ENCODE results near the gene LRP3.
"Not testable (repeated sequence)": the region's sequence is repeated elsewhere in the genome, so short reads cannot be mapped to it uniquely, and the experiment has no call there.

LRP3 gene

GRCh38 chr19:33208371-33208895, 14.3 kb downstream of the LRP3 start:
- DNase-seq (ENCODE audit: low read depth, low spot score), result no peak
- H3K9ac ChIP-seq (ENCODE audit: insufficient read length, low read depth), result no peak overlapping the region
- H3K4me1 ChIP-seq (ENCODE audit: insufficient read depth, insufficient read length), result no peaks in the 10 kb centered on the region
- peaks cover 41% of the 10 kb centered on the region for H3K36me3 ChIP-seq (ENCODE audit: insufficient read depth, insufficient read length, low read length)
- no peak for TF ChIP-seq ZNF274 (IDR thresholded peaks at IDR 0.05; ENCODE audit: low read depth, low read length)
- no peak for TF ChIP-seq SUZ12 (IDR thresholded peaks at IDR 0.05; ENCODE audit: extremely low read depth, insufficient read depth, insufficient read length)
- TF ChIP-seq YY1 (IDR thresholded peaks at IDR 0.05; ENCODE audit: insufficient read depth, insufficient read length), result no peak
- H3K4me3 ChIP-seq (ENCODE audit: insufficient read length, low read depth), result no peak overlapping the region
- no peaks in the 10 kb centered on the region for H3K27me3 ChIP-seq (ENCODE audit: insufficient read depth, insufficient read length)
- no peaks in the 10 kb centered on the region for H3K9me3 ChIP-seq (ENCODE audit: insufficient read depth, low read length)

- H3K27me3 ChIP-seq (ENCODE audit: insufficient read depth, insufficient read length), result no peaks in the 10 kb centered on the region
- DNase-seq (ENCODE audit: low read depth, low spot score), result no peak
- H3K9ac ChIP-seq (ENCODE audit: insufficient read length, low read depth), result no peak overlapping the region
- TF ChIP-seq ZNF274 (IDR thresholded peaks at IDR 0.05; ENCODE audit: low read depth, low read length) (no peak), YY1 (IDR thresholded peaks at IDR 0.05; ENCODE audit: insufficient read depth, insufficient read length) (no peak), SUZ12 (IDR thresholded peaks at IDR 0.05; ENCODE audit: extremely low read depth, insufficient read depth, insufficient read length) (no peak)
- H3K36me3 ChIP-seq (ENCODE audit: insufficient read depth, insufficient read length, low read length), result peaks cover 35% of the 10 kb centered on the region
- no peaks in the 10 kb centered on the region for H3K4me1 ChIP-seq (ENCODE audit: insufficient read depth, insufficient read length)
- H3K4me3 ChIP-seq (ENCODE audit: insufficient read length, low read depth), result no peak overlapping the region
- H3K9me3 ChIP-seq (ENCODE audit: insufficient read depth, low read length), result no peaks in the 10 kb centered on the region
Measured at GRCh38 chr19:33208904-33209849, 15.0 kb downstream of the LRP3 start.

GRCh38 chr19:33209850-33210230, 15.7 kb downstream of the LRP3 start:
- DNase-seq (ENCODE audit: low read depth, low spot score); H3K4me3 ChIP-seq (ENCODE audit: insufficient read length, low read depth); H3K9ac ChIP-seq (ENCODE audit: insufficient read length, low read depth); H3K9me3 ChIP-seq (ENCODE audit: insufficient read depth, low read length); H3K4me1 ChIP-seq (ENCODE audit: insufficient read depth, insufficient read length); H3K27me3 ChIP-seq (ENCODE audit: insufficient read depth, insufficient read length): not testable (repeated sequence)
- H3K36me3 ChIP-seq (ENCODE audit: insufficient read depth, insufficient read length, low read length), result peaks cover 30% of the 10 kb centered on the region

- TF ChIP-seq SUZ12 (IDR thresholded peaks at IDR 0.05; ENCODE audit: extremely low read depth, insufficient read depth, insufficient read length) (no peak), ZNF274 (IDR thresholded peaks at IDR 0.05; ENCODE audit: low read depth, low read length) (no peak), YY1 (IDR thresholded peaks at IDR 0.05; ENCODE audit: insufficient read depth, insufficient read length) (no peak)
- Histone ChIP-seq H3K27me3 (ENCODE audit: insufficient read depth, insufficient read length) (no peaks in the 10 kb centered on the region), H3K9ac (ENCODE audit: insufficient read length, low read depth) (no peak overlapping the region), H3K4me3 (ENCODE audit: insufficient read length, low read depth) (no peak overlapping the region), H3K36me3 (ENCODE audit: insufficient read depth, insufficient read length, low read length) (peaks cover 25% of the 10 kb centered on the region), H3K4me1 (ENCODE audit: insufficient read depth, insufficient read length) (no peaks in the 10 kb centered on the region), H3K9me3 (ENCODE audit: insufficient read depth, low read length) (no peaks in the 10 kb centered on the region)
- no peak for DNase-seq (ENCODE audit: low read depth, low spot score)
Measured at GRCh38 chr19:33210266-33210940, 16.3 kb downstream of the LRP3 start.

- no peak overlapping the region for H3K4me3 ChIP-seq (ENCODE audit: insufficient read length, low read depth)
- TF ChIP-seq YY1 (IDR thresholded peaks at IDR 0.05; ENCODE audit: insufficient read depth, insufficient read length), result no peak
- no peak for TF ChIP-seq SUZ12 (IDR thresholded peaks at IDR 0.05; ENCODE audit: extremely low read depth, insufficient read depth, insufficient read length)
- TF ChIP-seq ZNF274 (IDR thresholded peaks at IDR 0.05; ENCODE audit: low read depth, low read length), result no peak
- H3K9me3 ChIP-seq (ENCODE audit: insufficient read depth, low read length), result no peaks in the 10 kb centered on the region
- peaks cover 7% of the 10 kb centered on the region for H3K4me1 ChIP-seq (ENCODE audit: insufficient read depth, insufficient read length)
- H3K36me3 ChIP-seq (ENCODE audit: insufficient read depth, insufficient read length, low read length), result peaks cover 14% of the 10 kb centered on the region
- H3K27me3 ChIP-seq (ENCODE audit: insufficient read depth, insufficient read length), result no peaks in the 10 kb centered on the region
- no peak overlapping the region for H3K9ac ChIP-seq (ENCODE audit: insufficient read length, low read depth)
- no peak for DNase-seq (ENCODE audit: low read depth, low spot score)
Measured at GRCh38 chr19:33211794-33212435, 17.8 kb downstream of the LRP3 start.

- H3K4me1 ChIP-seq (ENCODE audit: insufficient read depth, insufficient read length), result peaks cover 10% of the 10 kb centered on the region
- TF ChIP-seq ZNF274 (IDR thresholded peaks at IDR 0.05; ENCODE audit: low read depth, low read length), result no peak
- TF ChIP-seq YY1 (IDR thresholded peaks at IDR 0.05; ENCODE audit: insufficient read depth, insufficient read length), result no peak
- no peak for TF ChIP-seq SUZ12 (IDR thresholded peaks at IDR 0.05; ENCODE audit: extremely low read depth, insufficient read depth, insufficient read length)
- no peak overlapping the region for H3K4me3 ChIP-seq (ENCODE audit: insufficient read length, low read depth)
- peaks cover 14% of the 10 kb centered on the region for H3K36me3 ChIP-seq (ENCODE audit: insufficient read depth, insufficient read length, low read length)
- no peak overlapping the region for H3K9ac ChIP-seq (ENCODE audit: insufficient read length, low read depth)
- no peak for DNase-seq (ENCODE audit: low read depth, low spot score)
- H3K9me3 ChIP-seq (ENCODE audit: insufficient read depth, low read length), result no peaks in the 10 kb centered on the region
- no peaks in the 10 kb centered on the region for H3K27me3 ChIP-seq (ENCODE audit: insufficient read depth, insufficient read length)
Measured at GRCh38 chr19:33212436-33213172, 18.5 kb downstream of the LRP3 start.
